Breast epithelium (tissue), 4 donors: ENCODE measurements around the gene CLDN2. TPM values are rescaled to one million over a fixed set of nuclear protein-coding genes. Genes with fewer than 3 reads are reported as not detected.

Experiments used
- DNase-seq, 2 donors: peaks; one replicate each; pipeline ENCODE4 v3.0.0-alpha.2; 2019; ENCODE audit warnings: low spot score in 2 of 2
- H3K27ac ChIP-seq, 2 donors: fragments of 200-600 bp; sonication (generic) in 1 of 2; one replicate each; pipeline ENCODE4 v1.5.1; 2016 to 2019; ENCODE audit warnings: mild to moderate bottlenecking in 1 of 2
- H3K27me3 ChIP-seq, 2 donors: fragments of 200-600 bp; sonication (generic) in 1 of 2; one replicate each; pipeline versions ENCODE4 v1.5.1 to v1.6.0; 2017 to 2019; ENCODE audit warnings: control low read depth in 1 of 2, mild to moderate bottlenecking in 1 of 2
- H3K36me3 ChIP-seq: fragments of 200-600 bp; one replicate; pipeline ENCODE4 v1.5.1; 2019
- H3K4me1 ChIP-seq, 2 donors: fragments of 200-600 bp; sonication (generic); one replicate each; pipeline ENCODE4 v1.5.1; 2016 to 2019; ENCODE audit warnings: control low read depth in 1 of 2
- H3K4me3 ChIP-seq, 3 donors: fragments of 200-600 bp; sonication (generic); 1 replicate in 2 of 3; 2 replicates in 1 of 3; pipeline ENCODE4 v1.5.1; 2016 to 2019; ENCODE audit warnings: mild to moderate bottlenecking in 3 of 3, moderate library complexity in 2 of 3
- H3K9me3 ChIP-seq, 2 donors: fragments of 200-600 bp; sonication (generic) in 1 of 2; one replicate each; pipeline ENCODE4 v1.5.1; 2016 to 2019; ENCODE audit warnings: control low read depth in 1 of 2
- POLR2A ChIP-seq: fragments of 450-650 bp; IDR thresholded peaks from one replicate; pipeline ENCODE4 v1.6.1; 2016; ENCODE audit warnings: antibody characterized with exemption, mild to moderate bottlenecking, moderate library complexity
- POLR2AphosphoS5 ChIP-seq, 3 donors: sonication (generic); formaldehyde crosslinking; IDR thresholded peaks; one replicate each; pipeline ENCODE4 v1.6.1; 2017; ENCODE audit warnings: antibody characterized with exemption in 3 of 3
- intact Hi-C: fragments of 100-400 bp; cut with DNase I; formaldehyde crosslinking; loops from one replicate; pipeline ENCODE4 v1.15.1; 2023; ENCODE audit warnings: low total_unique reads
- total RNA-seq, 3 donors: library from RNA; depleted of rRNA; stranded (reverse); fragments of >200 nt; gene quantifications; one replicate each; pipeline ENCODE4 v1.1.0, GENCODE V29; 2016
- TF ChIP-seq, protein P1 (sequence below), 3 donors: fragments of 450-650 bp; IDR thresholded peaks; one replicate each; pipeline ENCODE4 v1.5.1; 2016 to 2017; ENCODE audit warnings: antibody characterized with exemption in 3 of 3, mild to moderate bottlenecking in 3 of 3, moderate library complexity in 3 of 3

The CLDN2 gene
- total RNA-seq, 3 donors from 2014 or later: 0.32 to 0.33 TPM; not detected in 1

DNA sequence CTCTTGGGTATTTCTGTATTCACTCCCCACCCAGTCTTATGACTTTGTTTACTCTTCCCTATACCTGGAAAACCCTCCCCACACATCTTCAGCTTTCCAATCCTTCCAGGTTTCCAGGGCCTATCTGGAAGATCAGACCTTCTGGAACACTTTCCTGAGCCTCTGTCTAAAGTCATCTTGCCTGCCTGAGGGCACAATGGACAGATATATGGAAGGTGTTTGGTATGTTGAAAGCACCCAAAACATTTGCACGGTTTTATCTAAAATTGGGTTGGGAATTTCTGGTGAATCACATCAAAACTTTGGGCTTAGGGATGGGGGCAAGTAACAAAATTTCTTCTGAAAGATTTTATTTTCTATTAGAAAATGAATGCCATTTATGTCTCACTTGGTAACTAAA, 16.0 kb downstream of the CLDN2 start:
- H3K4me1 ChIP-seq: no peaks in the 10 kb centered on the region

GRCh38 chrX:106939566-106939965, 19.4 kb downstream of the CLDN2 start:
- DNase-seq: no peak
- Histone ChIP-seq H3K4me1 (no peaks in the 10 kb centered on the region), H3K36me3 (no peaks in the 10 kb centered on the region), H3K27me3 (peaks cover 0 to 52% of the 10 kb centered on the region in 2 donors), H3K4me3 (no peak overlapping the region), H3K9me3 (no peaks in the 10 kb centered on the region), H3K27ac (no peak overlapping the region)
- TF ChIP-seq POLR2AphosphoS5 (IDR thresholded peaks at IDR 0.05) (no peak), POLR2A (no peak)
- TF ChIP-seq, protein P1, sequence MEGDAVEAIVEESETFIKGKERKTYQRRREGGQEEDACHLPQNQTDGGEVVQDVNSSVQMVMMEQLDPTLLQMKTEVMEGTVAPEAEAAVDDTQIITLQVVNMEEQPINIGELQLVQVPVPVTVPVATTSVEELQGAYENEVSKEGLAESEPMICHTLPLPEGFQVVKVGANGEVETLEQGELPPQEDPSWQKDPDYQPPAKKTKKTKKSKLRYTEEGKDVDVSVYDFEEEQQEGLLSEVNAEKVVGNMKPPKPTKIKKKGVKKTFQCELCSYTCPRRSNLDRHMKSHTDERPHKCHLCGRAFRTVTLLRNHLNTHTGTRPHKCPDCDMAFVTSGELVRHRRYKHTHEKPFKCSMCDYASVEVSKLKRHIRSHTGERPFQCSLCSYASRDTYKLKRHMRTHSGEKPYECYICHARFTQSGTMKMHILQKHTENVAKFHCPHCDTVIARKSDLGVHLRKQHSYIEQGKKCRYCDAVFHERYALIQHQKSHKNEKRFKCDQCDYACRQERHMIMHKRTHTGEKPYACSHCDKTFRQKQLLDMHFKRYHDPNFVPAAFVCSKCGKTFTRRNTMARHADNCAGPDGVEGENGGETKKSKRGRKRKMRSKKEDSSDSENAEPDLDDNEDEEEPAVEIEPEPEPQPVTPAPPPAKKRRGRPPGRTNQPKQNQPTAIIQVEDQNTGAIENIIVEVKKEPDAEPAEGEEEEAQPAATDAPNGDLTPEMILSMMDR (IDR thresholded peaks at IDR 0.05): no peak
- intact Hi-C loops: no loop called here

More for the DNA sequence above, 16.0 kb downstream of the CLDN2 start:
- H3K9me3 ChIP-seq: no peaks in the 10 kb centered on the region
- TF ChIP-seq POLR2A (no peak), POLR2AphosphoS5 (IDR thresholded peaks at IDR 0.05) (no peak)
- TF ChIP-seq, protein P1 (IDR thresholded peaks at IDR 0.05): no peak
- intact Hi-C loops: no loop called here
- H3K36me3 ChIP-seq: no peaks in the 10 kb centered on the region
- H3K27me3 ChIP-seq: peaks cover 0 to 56% of the 10 kb centered on the region in 2 donors
- H3K4me3 ChIP-seq: no peak overlapping the region
- no peak for DNase-seq
- H3K27ac ChIP-seq: peak overlapping the region in 1 of 2 donors; percentile 9

- no peaks in the 10 kb centered on the region for H3K36me3 ChIP-seq
- no peak overlapping the region for H3K4me3 ChIP-seq
- DNase-seq: no peak
- no peaks in the 10 kb centered on the region for H3K4me1 ChIP-seq
- H3K9me3 ChIP-seq: no peaks in the 10 kb centered on the region
- H3K27ac ChIP-seq: no peak overlapping the region
- peaks cover 0 to 52% of the 10 kb centered on the region in 2 donors for H3K27me3 ChIP-seq
- intact Hi-C loops: no loop called here
- no peak for TF ChIP-seq POLR2A
Measured at GRCh38 chrX:106940068-106940467, 19.9 kb downstream of the CLDN2 start.

DNA sequence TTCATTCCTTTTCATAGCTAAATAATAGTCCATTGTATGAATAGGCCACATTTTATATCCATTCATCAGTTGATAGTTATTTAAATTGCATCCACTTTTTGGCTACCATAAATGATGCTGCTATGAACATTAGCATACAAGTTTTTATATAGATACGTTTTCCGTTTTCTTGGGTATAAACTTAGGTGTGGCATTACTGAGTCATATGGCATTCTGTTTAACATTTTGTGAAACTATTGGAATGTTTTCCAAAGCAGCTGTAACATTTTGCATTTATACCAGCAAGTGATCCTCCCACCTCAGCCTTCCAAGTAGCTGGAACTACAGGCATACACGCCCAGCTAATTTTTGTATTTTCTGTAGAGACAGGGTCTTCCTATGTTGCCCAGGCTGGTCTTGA, 26.3 kb downstream of the CLDN2 start:
- no peak overlapping the region for H3K4me3 ChIP-seq
- H3K27me3 ChIP-seq: peaks cover 0 to 35% of the 10 kb centered on the region in 2 donors
- no peak for DNase-seq
- intact Hi-C loops: no loop called here
- TF ChIP-seq, protein P1 (IDR thresholded peaks at IDR 0.05): no peak
- no peak for TF ChIP-seq POLR2AphosphoS5 (IDR thresholded peaks at IDR 0.05)
- TF ChIP-seq POLR2A: no peak
- H3K9me3 ChIP-seq: no peaks in the 10 kb centered on the region
- no peaks in the 10 kb centered on the region for H3K4me1 ChIP-seq
- H3K36me3 ChIP-seq: no peaks in the 10 kb centered on the region
- H3K27ac ChIP-seq: no peak overlapping the region

- H3K27ac ChIP-seq: no peak overlapping the region
- no peak overlapping the region for H3K4me3 ChIP-seq
- H3K27me3 ChIP-seq: peaks cover 0 to 22% of the 10 kb centered on the region in 2 donors
- H3K9me3 ChIP-seq: no peaks in the 10 kb centered on the region
- no peak for DNase-seq
- TF ChIP-seq POLR2A (no peak), POLR2AphosphoS5 (IDR thresholded peaks at IDR 0.05) (no peak)
- TF ChIP-seq, protein P1 (IDR thresholded peaks at IDR 0.05): no peak
- intact Hi-C loops: no loop called here
- H3K36me3 ChIP-seq: no peaks in the 10 kb centered on the region
- no peaks in the 10 kb centered on the region for H3K4me1 ChIP-seq
Measured at GRCh38 chrX:106948641-106949040, 28.4 kb downstream of the CLDN2 start.

DNA sequence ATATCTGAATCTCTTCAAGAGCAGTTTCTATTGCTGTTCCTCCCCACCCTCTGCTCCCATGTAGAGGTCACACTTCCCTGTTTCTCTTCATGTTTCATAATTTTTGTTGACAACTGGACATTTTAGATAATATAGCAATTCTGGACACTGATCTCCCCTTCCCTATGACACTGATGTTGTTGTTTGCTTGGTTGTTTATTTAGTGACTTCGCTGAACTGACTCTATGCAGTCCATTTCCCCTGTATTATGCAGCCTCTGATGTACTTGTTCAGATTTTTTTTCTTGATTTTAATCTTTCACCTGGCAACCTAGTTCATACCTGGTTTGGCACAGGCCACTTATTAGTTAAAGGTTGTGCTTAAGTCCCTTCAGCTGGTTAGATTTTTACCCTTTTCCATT, 29.2 kb downstream of the CLDN2 start:
- TF ChIP-seq, protein P1 (IDR thresholded peaks at IDR 0.05): no peak
- TF ChIP-seq POLR2AphosphoS5 (IDR thresholded peaks at IDR 0.05) (no peak), POLR2A (no peak)
- Histone ChIP-seq H3K27me3 (peaks cover 0 to 22% of the 10 kb centered on the region in 2 donors), H3K4me1 (no peaks in the 10 kb centered on the region), H3K9me3 (no peaks in the 10 kb centered on the region), H3K4me3 (no peak overlapping the region), H3K27ac (no peak overlapping the region), H3K36me3 (no peaks in the 10 kb centered on the region)
- intact Hi-C loops: no loop called here
- no peak for DNase-seq
